ENCODE data around the gene VSIG4. TPM values are rescaled to one million over a fixed set of nuclear protein-coding genes. Genes with fewer than 3 reads are reported as not detected.

The VSIG4 gene
- total RNA-seq, 1 experiment from 2014 or later: not detected

GRCh38 chrX:66007851-66008250, 32.0 kb downstream of the VSIG4 start:
- CTCF ChIA-PET: no interaction called here
- H3K27ac Mint-ChIP-seq (ENCODE audit: unreplicated experiment): no peak overlapping the region
- H3K36me3 Mint-ChIP-seq (ENCODE audit: insufficient read depth, unreplicated experiment): no peaks in the 10 kb centered on the region
- no peak for DNase-seq
- Histone ChIP-seq H3K9me3 (no peaks in the 10 kb centered on the region), H3K4me1 (no peaks in the 10 kb centered on the region), H3K27me3 (replicated peaks; ENCODE audit: control insufficient read depth, insufficient read depth, low read length) (no peaks in the 10 kb centered on the region), H3K4me3 (ENCODE audit: low read depth, low read length) (no peak overlapping the region), H3K36me3 (ENCODE audit: control insufficient read depth, insufficient read depth, low read length) (no peaks in the 10 kb centered on the region)
- H3K4me3 Mint-ChIP-seq (ENCODE audit: unreplicated experiment): no peak overlapping the region
- POLR2A ChIA-PET: no interaction called here
- no TSS peak for BruUV-seq (replicated peaks)
- intact Hi-C loops (cut with micrococcal nuclease; ENCODE audit: unreplicated experiment): no loop called here
- TF ChIP-seq CTCF (IDR thresholded peaks at IDR 0.05; ENCODE audit: insufficient read depth in 1 of 2, low read depth in 1 of 2, low read length in 1 of 2, severe bottlenecking in 1 of 2, unreplicated experiment in 1 of 2): no peak
- H3K4me1 Mint-ChIP-seq (ENCODE audit: low read depth, unreplicated experiment): no peaks in the 10 kb centered on the region
- no peaks in the 10 kb centered on the region for H3K9me3 Mint-ChIP-seq (ENCODE audit: unreplicated experiment)
- peaks cover 2% of the 10 kb centered on the region for H3K27me3 Mint-ChIP-seq (ENCODE audit: insufficient read depth, unreplicated experiment)

GRCh38 chrX:66005830-66006449, 33.9 kb downstream of the VSIG4 start:
- Histone ChIP-seq H3K9me3 (no peaks in the 10 kb centered on the region), H3K4me3 (ENCODE audit: low read depth, low read length) (no peak overlapping the region), H3K4me1 (no peaks in the 10 kb centered on the region), H3K36me3 (ENCODE audit: control insufficient read depth, insufficient read depth, low read length) (no peaks in the 10 kb centered on the region), H3K27me3 (replicated peaks; ENCODE audit: control insufficient read depth, insufficient read depth, low read length) (no peaks in the 10 kb centered on the region)
- Mint-ChIP-seq H3K4me3 (ENCODE audit: unreplicated experiment) (no peak overlapping the region), H3K9me3 (ENCODE audit: unreplicated experiment) (no peaks in the 10 kb centered on the region), H3K27me3 (ENCODE audit: insufficient read depth, unreplicated experiment) (peaks cover 2% of the 10 kb centered on the region), H3K36me3 (ENCODE audit: insufficient read depth, unreplicated experiment) (no peaks in the 10 kb centered on the region), H3K4me1 (ENCODE audit: low read depth, unreplicated experiment) (no peaks in the 10 kb centered on the region), H3K27ac (ENCODE audit: unreplicated experiment) (no peak overlapping the region)
- ChIA-PET CTCF (no interaction called here), POLR2A (no interaction called here)
- intact Hi-C loops (cut with micrococcal nuclease; ENCODE audit: unreplicated experiment): no loop called here
- BruUV-seq (replicated peaks): no TSS peak
- TF ChIP-seq CTCF (IDR thresholded peaks at IDR 0.05; ENCODE audit: insufficient read depth in 1 of 2, low read depth in 1 of 2, low read length in 1 of 2, severe bottlenecking in 1 of 2, unreplicated experiment in 1 of 2): no peak
- DNase-seq: no peak

GRCh38 chrX:66004928-66005829, 34.7 kb downstream of the VSIG4 start:
- no peaks in the 10 kb centered on the region for H3K36me3 Mint-ChIP-seq (ENCODE audit: insufficient read depth, unreplicated experiment)
- no peaks in the 10 kb centered on the region for H3K9me3 ChIP-seq
- no peak overlapping the region for H3K4me3 Mint-ChIP-seq (ENCODE audit: unreplicated experiment)
- no peaks in the 10 kb centered on the region for H3K4me1 Mint-ChIP-seq (ENCODE audit: low read depth, unreplicated experiment)
- H3K4me1 ChIP-seq: no peaks in the 10 kb centered on the region
- intact Hi-C loops (cut with micrococcal nuclease; ENCODE audit: unreplicated experiment): no loop called here
- ChIA-PET CTCF (no interaction called here), POLR2A (no interaction called here)
- H3K9me3 Mint-ChIP-seq (ENCODE audit: unreplicated experiment): no peaks in the 10 kb centered on the region
- H3K36me3 ChIP-seq (ENCODE audit: control insufficient read depth, insufficient read depth, low read length): no peaks in the 10 kb centered on the region
- no TSS peak for BruUV-seq (replicated peaks)
- TF ChIP-seq CTCF (IDR thresholded peaks at IDR 0.05; ENCODE audit: insufficient read depth in 1 of 2, low read depth in 1 of 2, low read length in 1 of 2, severe bottlenecking in 1 of 2, unreplicated experiment in 1 of 2): no peak
- no peak overlapping the region for H3K27ac Mint-ChIP-seq (ENCODE audit: unreplicated experiment)
- DNase-seq: no peak
- H3K27me3 ChIP-seq (replicated peaks; ENCODE audit: control insufficient read depth, insufficient read depth, low read length): no peaks in the 10 kb centered on the region
- no peak overlapping the region for H3K4me3 ChIP-seq (ENCODE audit: low read depth, low read length)
- peaks cover 2% of the 10 kb centered on the region for H3K27me3 Mint-ChIP-seq (ENCODE audit: insufficient read depth, unreplicated experiment)
